ENCODE data around the gene MGA.

DNA sequence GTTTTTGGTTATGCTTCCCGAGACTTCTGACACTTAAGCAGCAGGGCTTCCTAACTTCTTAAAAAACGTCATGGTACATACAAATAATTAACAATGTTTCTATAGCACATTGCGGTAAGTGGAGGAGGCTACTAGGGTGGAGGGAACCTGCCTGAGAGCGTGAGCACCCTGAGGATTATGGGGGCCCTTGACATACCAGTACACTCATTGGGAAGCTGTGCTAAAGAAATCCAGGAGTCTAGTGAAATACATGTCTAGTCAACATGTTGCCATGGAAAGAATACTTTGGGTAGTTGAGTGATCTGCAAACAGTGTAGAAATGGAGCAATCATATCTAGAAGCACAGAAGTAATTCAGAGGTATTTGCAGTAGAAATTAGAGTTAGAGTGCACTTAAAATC, 74.8 kb downstream of the MGA start:
- TF ChIP-seq, protein P1, sequence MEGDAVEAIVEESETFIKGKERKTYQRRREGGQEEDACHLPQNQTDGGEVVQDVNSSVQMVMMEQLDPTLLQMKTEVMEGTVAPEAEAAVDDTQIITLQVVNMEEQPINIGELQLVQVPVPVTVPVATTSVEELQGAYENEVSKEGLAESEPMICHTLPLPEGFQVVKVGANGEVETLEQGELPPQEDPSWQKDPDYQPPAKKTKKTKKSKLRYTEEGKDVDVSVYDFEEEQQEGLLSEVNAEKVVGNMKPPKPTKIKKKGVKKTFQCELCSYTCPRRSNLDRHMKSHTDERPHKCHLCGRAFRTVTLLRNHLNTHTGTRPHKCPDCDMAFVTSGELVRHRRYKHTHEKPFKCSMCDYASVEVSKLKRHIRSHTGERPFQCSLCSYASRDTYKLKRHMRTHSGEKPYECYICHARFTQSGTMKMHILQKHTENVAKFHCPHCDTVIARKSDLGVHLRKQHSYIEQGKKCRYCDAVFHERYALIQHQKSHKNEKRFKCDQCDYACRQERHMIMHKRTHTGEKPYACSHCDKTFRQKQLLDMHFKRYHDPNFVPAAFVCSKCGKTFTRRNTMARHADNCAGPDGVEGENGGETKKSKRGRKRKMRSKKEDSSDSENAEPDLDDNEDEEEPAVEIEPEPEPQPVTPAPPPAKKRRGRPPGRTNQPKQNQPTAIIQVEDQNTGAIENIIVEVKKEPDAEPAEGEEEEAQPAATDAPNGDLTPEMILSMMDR (IDR thresholded peaks at IDR 0.05; ENCODE audit: extremely low read depth in 1 of 2, insufficient read depth in 1 of 2, low read depth in 1 of 2, low read length in 2 of 2): no peak
- no peak for TF ChIP-seq POLR2A (IDR thresholded peaks at IDR 0.05; ENCODE audit: low read depth, low read length)
- TF ChIP-seq POLR2AphosphoS5 (IDR thresholded peaks at IDR 0.05; ENCODE audit: insufficient read depth, low read depth, low read length): no peak
- no peak for TF ChIP-seq MYC (IDR thresholded peaks at IDR 0.05; ENCODE audit: low read depth, low read length)
- no peak for TF ChIP-seq EZH2 (IDR thresholded peaks at IDR 0.05; ENCODE audit: borderline replicate concordance, low read depth, low read length, severe bottlenecking)

Data from endothelial cell of umbilical vein (primary cell).